Fibroblast of lung (primary cell): ENCODE data around the gene STX8. TPM values are rescaled to one million over a fixed set of nuclear protein-coding genes. Genes with fewer than 3 reads are reported as not detected.

Experiments
- DNase-seq, 2 donors: peaks; one replicate each; pipeline versions ENCODE4 v3.0.0 to v3.0.0-alpha.2; 2010; ENCODE audit warnings: low read depth in 2 of 2
- H2AFZ ChIP-seq: 2 replicates; pipeline ENCODE4 v1.5.1; 2012; ENCODE audit warnings: low read length, control low read depth, inconsistent platforms
- H3K27ac ChIP-seq: 2 replicates; pipeline ENCODE4 v1.5.1; 2011; ENCODE audit warnings: low read length, control low read depth; ENCODE audit not compliant: insufficient read depth
- H3K27me3 ChIP-seq: 2 replicates; pipeline ENCODE4 v1.5.1; 2011; ENCODE audit warnings: mild to moderate bottlenecking, low read length; ENCODE audit not compliant: control insufficient read depth, insufficient read depth
- H3K36me3 ChIP-seq: 2 replicates; pipeline ENCODE4 v1.5.1; 2011; ENCODE audit warnings: low read length; ENCODE audit not compliant: control insufficient read depth, insufficient read depth
- H3K4me1 ChIP-seq: 2 replicates; pipeline ENCODE4 v1.5.1; 2011; ENCODE audit warnings: low read length; ENCODE audit not compliant: control insufficient read depth, insufficient read depth; ENCODE audit errors: extremely low read depth
- H3K4me2 ChIP-seq: 2 replicates; pipeline ENCODE4 v1.5.1; 2011; ENCODE audit warnings: low read length, control low read depth; ENCODE audit not compliant: insufficient read depth; ENCODE audit errors: extremely low read depth
- H3K4me3 ChIP-seq, 4 experiments: fragments of 200-600 bp in 1 of 4; sonication (generic) in 1 of 4; replicated peaks in 1 of 4; 2 replicates each; pipeline ENCODE4 v1.5.1; 2011 to 2016; ENCODE audit warnings: low read length in 4 of 4, low read depth in 3 of 4, mild to moderate bottlenecking in 3 of 4, control low read depth in 2 of 4, inconsistent platforms in 1 of 4, mixed read lengths in 1 of 4; ENCODE audit not compliant: insufficient read depth in 1 of 4; ENCODE audit errors: control extremely low read depth in 1 of 4
- H3K79me2 ChIP-seq: 2 replicates; pipeline ENCODE4 v1.5.1; 2012; ENCODE audit warnings: mild to moderate bottlenecking, low read length, inconsistent platforms; ENCODE audit not compliant: control insufficient read depth, insufficient read depth
- H3K9ac ChIP-seq: 2 replicates; pipeline ENCODE4 v1.5.1; 2011; ENCODE audit warnings: mild to moderate bottlenecking, low read length, control low read depth; ENCODE audit not compliant: insufficient read depth
- H3K9me3 ChIP-seq: 2 replicates; pipeline ENCODE4 v1.5.1; 2012; ENCODE audit warnings: low read depth, low read length; ENCODE audit not compliant: control insufficient read depth, insufficient read depth
- H4K20me1 ChIP-seq: 2 replicates; pipeline ENCODE4 v1.5.1; 2011; ENCODE audit warnings: low read length; ENCODE audit not compliant: control insufficient read depth, insufficient read depth; ENCODE audit errors: extremely low read depth
- CTCF ChIP-seq, 2 donors: IDR thresholded peaks in 1 of 2; conservative IDR thresholded peaks in 1 of 2; 1 replicate in 1 of 2; 2 replicates in 1 of 2; pipeline ENCODE4 v1.5.1; 2011 to 2012; ENCODE audit warnings: low read length in 2 of 2, control low read depth in 1 of 2, inconsistent platforms in 1 of 2, low read depth in 1 of 2, mild to moderate bottlenecking in 1 of 2
- EZH2 ChIP-seq: IDR thresholded peaks from 2 replicates; pipeline ENCODE4 v1.5.1; 2012; ENCODE audit warnings: low read length, control low read depth, mild to moderate bottlenecking; ENCODE audit errors: missing control alignments
- polyA plus RNA-seq, 2 donors: library from polyadenylated mRNA; depleted of rRNA in 1 of 2; stranded (reverse) in 1 of 2; unstranded in 1 of 2; fragments of >200 nt; gene quantifications; 2 replicates each; pipeline ENCODE4 v1.2.1, GENCODE V29; 2011 to 2012; ENCODE audit warnings: missing spikeins in 1 of 2
- total RNA-seq: library from RNA; depleted of rRNA; stranded (reverse); fragments of >200 nt; gene quantifications from 2 replicates; pipeline ENCODE4 v1.2.1, GENCODE V29; 2014

STX8 gene
- total and polyA plus RNA-seq, 2 donors (not counting 1 experiment from before 2014, with no cell fraction given), result 84.7 to 128 TPM

GRCh38 chr17:9531034-9531433 is 44.6 kb downstream of the STX8 start:
- Histone ChIP-seq H4K20me1 (no peaks in the 10 kb centered on the region), H2AFZ (no peak overlapping the region), H3K9ac (no peak overlapping the region), H3K9me3 (no peaks in the 10 kb centered on the region), H3K4me2 (no peak overlapping the region), H3K4me1 (no peaks in the 10 kb centered on the region), H3K79me2 (no peaks in the 10 kb centered on the region), H3K36me3 (no peaks in the 10 kb centered on the region), H3K27me3 (no peaks in the 10 kb centered on the region), H3K27ac (no peak overlapping the region), H3K4me3 (no peak overlapping the region)
- DNase-seq, result no peak
- TF ChIP-seq EZH2 (no peak), CTCF (conservative IDR thresholded peaks at IDR 0.05 in 1 of 2, IDR thresholded peaks at IDR 0.05 in 1 of 2; ENCODE audit: low read depth in 1 of 2, low read length in 2 of 2) (no peak)

GRCh38 chr17:9529033-9529700 is 46.5 kb downstream of the STX8 start:
- peak; percentile 45 to 61 for DNase-seq
- no peak overlapping the region for H3K4me3 ChIP-seq
- H3K4me2 ChIP-seq, result no peak overlapping the region
- H3K36me3 ChIP-seq, result no peaks in the 10 kb centered on the region
- H2AFZ ChIP-seq, result no peak overlapping the region
- H3K79me2 ChIP-seq, result no peaks in the 10 kb centered on the region
- no peaks in the 10 kb centered on the region for H3K27me3 ChIP-seq
- H3K9me3 ChIP-seq, result no peaks in the 10 kb centered on the region
- TF ChIP-seq CTCF (conservative IDR thresholded peaks at IDR 0.05 in 1 of 2, IDR thresholded peaks at IDR 0.05 in 1 of 2; ENCODE audit: low read depth in 1 of 2, low read length in 2 of 2) (peak; percentile 72 to 80), EZH2 (no peak)
- no peaks in the 10 kb centered on the region for H3K4me1 ChIP-seq
- H3K9ac ChIP-seq, result no peak overlapping the region
- H3K27ac ChIP-seq, result no peak overlapping the region
- H4K20me1 ChIP-seq, result no peaks in the 10 kb centered on the region

DNA sequence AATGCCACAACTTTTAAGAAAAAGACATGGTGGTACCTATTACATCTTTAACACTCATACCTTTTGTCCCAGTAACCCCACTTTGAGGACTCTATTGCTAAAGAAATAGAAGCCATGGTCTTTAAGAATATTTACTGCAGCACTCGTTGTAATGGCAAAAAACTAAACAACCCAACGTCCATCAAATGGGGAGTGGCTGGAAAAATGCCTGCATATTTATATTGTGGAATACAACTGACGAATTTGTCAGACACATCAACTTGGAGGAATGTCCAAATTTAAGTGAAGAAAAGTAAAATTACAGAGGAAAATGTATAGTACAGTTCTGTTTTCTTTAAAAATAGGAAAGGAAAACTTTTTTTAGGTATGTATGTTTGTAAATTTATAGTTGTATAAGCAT is 47.8 kb downstream of the STX8 start:
- no peak for DNase-seq
- no peak for TF ChIP-seq CTCF (conservative IDR thresholded peaks at IDR 0.05 in 1 of 2, IDR thresholded peaks at IDR 0.05 in 1 of 2; ENCODE audit: low read depth in 1 of 2, low read length in 2 of 2)
- no peak for TF ChIP-seq EZH2

More for the DNA sequence above, 47.8 kb downstream of the STX8 start:
- Histone ChIP-seq H3K9ac (no peak overlapping the region), H3K4me1 (no peaks in the 10 kb centered on the region), H3K9me3 (no peaks in the 10 kb centered on the region), H3K4me3 (no peak overlapping the region), H3K27ac (no peak overlapping the region), H2AFZ (no peak overlapping the region), H3K36me3 (no peaks in the 10 kb centered on the region), H3K79me2 (no peaks in the 10 kb centered on the region), H4K20me1 (no peaks in the 10 kb centered on the region), H3K27me3 (no peaks in the 10 kb centered on the region), H3K4me2 (no peak overlapping the region)
